Loucy (cell line): ENCODE results near the gene MROH8.

Experiments used
- CTCF ChIP-seq: fragments of 200-600 bp; sonication (generic); conservative IDR thresholded peaks from 2 replicates; pipeline ENCODE4 v1.5.1; 2014; ENCODE audit warnings: mild to moderate bottlenecking, antibody characterized with exemption, low read length
- EZH2phosphoT487 ChIP-seq: fragments of 200-600 bp; IDR thresholded peaks from 2 replicates; pipeline ENCODE4 v1.6.1; 2018; ENCODE audit warnings: antibody characterized with exemption, mild to moderate bottlenecking, moderate library complexity, borderline replicate concordance

- TF ChIP-seq CTCF (no peak), EZH2phosphoT487 (no peak)
Measured at GRCh38 chr20:37095108-37095598, 84.2 kb downstream of the MROH8 start.
